Thyroid gland (tissue), 4 donors: ENCODE measurements around the gene MAP1A.

Experiments used
- CTCF ChIP-seq, 6 experiments: fragments of 200-600 bp in 3 of 6; fragments of 450-650 bp in 3 of 6; sonication (generic) in 3 of 6; IDR thresholded peaks; one replicate each; pipeline ENCODE4 v1.5.1; 2016 to 2019; ENCODE audit warnings: antibody characterized with exemption in 6 of 6, mild to moderate bottlenecking in 2 of 6, inconsistent platforms in 1 of 6, moderate library complexity in 1 of 6
- POLR2A ChIP-seq, 2 donors: fragments of 450-650 bp; IDR thresholded peaks; one replicate each; pipeline ENCODE4 v1.6.1; 2017; ENCODE audit warnings: antibody characterized with exemption in 2 of 2, mild to moderate bottlenecking in 2 of 2, moderate library complexity in 1 of 2

GRCh38 chr15:43508421-43508820, 9.0 kb upstream of the MAP1A start:
- TF ChIP-seq CTCF (IDR thresholded peaks at IDR 0.05): no peak
- no peak for TF ChIP-seq POLR2A (IDR thresholded peaks at IDR 0.05)
